Stimulated activated memory B cell treated with anti-CD40 and anti-IgM and Interleukin-4, amounts not matched to agents 10 μg/mL and 1 μg/mL and 100 μg/mL, for 72 hours (primary cell): ENCODE results near the gene MTA1.

Experiments
- ATAC-seq: fragments of 150-1000 bp; cut with Tn5 transposase; 2 replicates; pipeline ENCODE4 v1.10.0; 2021
- H3K27ac Mint-ChIP-seq: one replicate; pipeline ENCODE4 v1.8.0; 2022; ENCODE audit warnings: mild to moderate bottlenecking, mixed read lengths
- H3K27me3 Mint-ChIP-seq: one replicate; pipeline ENCODE4 v1.8.0; 2022; ENCODE audit warnings: mixed read lengths
- H3K36me3 Mint-ChIP-seq: one replicate; pipeline ENCODE4 v1.8.0; 2022; ENCODE audit warnings: mixed read lengths
- H3K4me1 Mint-ChIP-seq: one replicate; pipeline ENCODE4 v1.8.0; 2022; ENCODE audit warnings: mixed read lengths
- H3K4me3 Mint-ChIP-seq: one replicate; pipeline ENCODE4 v1.8.0; 2022; ENCODE audit warnings: mild to moderate bottlenecking, moderate library complexity, mixed read lengths
- H3K9me3 Mint-ChIP-seq: one replicate; pipeline ENCODE4 v1.8.0; 2022; ENCODE audit warnings: mixed read lengths

Gene MTA1

DNA sequence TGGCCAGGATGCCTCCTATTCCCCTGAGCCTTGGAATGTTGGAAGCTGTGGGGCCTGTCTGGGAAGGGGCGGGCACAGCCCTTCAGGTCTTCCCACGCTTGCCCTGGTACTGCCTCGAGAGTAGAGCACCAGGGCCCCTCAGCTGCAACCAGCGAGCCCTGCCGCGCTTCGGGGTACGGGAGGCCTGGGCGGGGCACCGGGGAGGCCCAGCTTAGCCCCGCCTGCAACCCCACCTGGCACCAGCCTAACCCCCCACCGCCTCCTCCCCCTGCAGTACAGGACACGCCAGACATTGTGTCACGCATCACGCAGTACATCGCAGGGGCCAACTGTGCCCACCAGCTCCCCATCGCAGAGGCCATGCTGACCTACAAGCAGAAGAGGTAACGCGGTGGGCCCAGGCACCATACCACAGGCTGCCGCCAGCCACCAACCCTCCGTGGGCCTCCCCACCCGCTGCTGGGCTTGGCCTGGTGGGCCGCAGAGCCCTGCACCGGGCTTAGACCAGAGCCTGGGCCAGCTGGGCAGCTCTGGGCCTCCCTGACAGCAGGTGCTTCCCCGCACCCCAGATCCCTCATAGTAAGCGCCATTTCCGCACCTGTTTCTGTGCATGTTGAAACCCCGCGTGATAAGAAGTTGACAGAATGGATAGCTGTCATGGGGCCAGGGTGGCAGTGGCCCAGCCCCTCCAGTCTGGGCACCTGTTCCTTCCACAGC is 34.9 kb upstream of the MTA1 start:
- Mint-ChIP-seq H3K4me3 (no peak overlapping the region), H3K9me3 (no peaks in the 10 kb centered on the region), H3K27me3 (no peaks in the 10 kb centered on the region), H3K27ac (no peak overlapping the region), H3K36me3 (peaks cover 17% of the 10 kb centered on the region), H3K4me1 (peaks cover 6% of the 10 kb centered on the region)
- no peak for ATAC-seq

DNA sequence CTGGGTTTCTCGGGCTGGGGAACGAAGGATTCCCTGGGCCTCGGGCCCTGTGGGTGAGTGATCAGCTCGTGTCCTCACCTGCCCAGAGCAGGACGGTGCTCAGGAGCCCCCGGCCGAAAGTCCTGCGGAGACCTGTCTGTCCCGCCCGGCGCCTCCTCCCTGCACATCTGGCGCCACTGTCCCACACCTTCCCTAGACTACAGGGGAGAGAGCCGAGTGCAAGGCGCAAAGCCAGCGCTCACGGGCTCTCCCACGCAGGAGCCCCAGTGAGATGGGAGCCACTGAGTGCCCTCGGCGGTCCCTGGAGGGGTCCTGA is 34.3 kb upstream of the MTA1 start:
- no peaks in the 10 kb centered on the region for H3K27me3 Mint-ChIP-seq
- ATAC-seq: no peak
- H3K27ac Mint-ChIP-seq: no peak overlapping the region

DNA sequence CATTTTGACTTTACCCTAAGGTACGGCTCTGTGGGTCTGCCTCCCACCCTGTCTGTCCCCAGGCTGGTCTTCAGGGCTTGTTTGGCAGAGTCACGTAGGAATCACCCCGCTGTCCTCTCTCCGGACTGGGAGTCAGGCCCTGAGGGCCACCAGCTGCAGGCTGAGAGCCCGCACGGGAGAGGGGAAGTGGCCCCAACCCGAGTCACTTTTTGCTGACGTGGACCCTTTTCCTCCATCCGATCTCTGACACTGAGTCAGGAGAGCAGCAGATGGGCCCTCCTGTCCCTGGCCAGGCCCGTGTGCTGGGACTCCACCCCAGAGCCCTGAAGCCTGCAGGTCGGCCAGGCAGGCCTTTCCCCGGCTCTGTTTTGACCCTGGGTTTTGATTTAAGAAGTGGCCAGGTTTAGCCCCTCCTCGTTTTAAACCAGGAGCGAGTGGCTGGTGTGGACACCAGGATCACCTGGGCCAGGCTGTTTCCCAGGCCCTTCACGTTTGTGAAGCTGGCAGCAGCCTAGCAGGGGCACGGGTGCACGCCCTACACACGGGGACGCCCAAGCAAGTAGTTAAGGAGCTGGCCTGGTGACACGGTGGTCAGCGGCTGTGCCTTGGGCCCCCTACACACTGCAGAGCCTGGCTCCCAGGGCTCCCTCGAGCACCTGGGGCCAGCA is 33.8 kb upstream of the MTA1 start:
- no peak overlapping the region for H3K4me3 Mint-ChIP-seq
- H3K4me1 Mint-ChIP-seq: peaks cover 15% of the 10 kb centered on the region
- no peak overlapping the region for H3K27ac Mint-ChIP-seq
- H3K9me3 Mint-ChIP-seq: no peaks in the 10 kb centered on the region
- H3K27me3 Mint-ChIP-seq: no peaks in the 10 kb centered on the region
- ATAC-seq: no peak
- H3K36me3 Mint-ChIP-seq: peaks cover 17% of the 10 kb centered on the region

More for the DNA sequence above, 34.3 kb upstream of the MTA1 start:
- Mint-ChIP-seq H3K4me1 (peaks cover 11% of the 10 kb centered on the region), H3K36me3 (peaks cover 17% of the 10 kb centered on the region), H3K9me3 (no peaks in the 10 kb centered on the region), H3K4me3 (no peak overlapping the region)

- H3K9me3 Mint-ChIP-seq: no peaks in the 10 kb centered on the region
- H3K36me3 Mint-ChIP-seq: peaks cover 17% of the 10 kb centered on the region
- no peak overlapping the region for H3K4me3 Mint-ChIP-seq
- no peak for ATAC-seq
- H3K27ac Mint-ChIP-seq: no peak overlapping the region
- H3K4me1 Mint-ChIP-seq: peaks cover 15% of the 10 kb centered on the region
- H3K27me3 Mint-ChIP-seq: no peaks in the 10 kb centered on the region
These were observed 32.8 kb upstream of the MTA1 start for GRCh38 chr14:105386581-105387529.

GRCh38 chr14:105387530-105387922 is 32.1 kb upstream of the MTA1 start:
- peaks cover 15% of the 10 kb centered on the region for H3K36me3 Mint-ChIP-seq
- no peaks in the 10 kb centered on the region for H3K9me3 Mint-ChIP-seq
- no peak for ATAC-seq
- no peaks in the 10 kb centered on the region for H3K27me3 Mint-ChIP-seq
- H3K4me1 Mint-ChIP-seq: peaks cover 15% of the 10 kb centered on the region
- H3K27ac Mint-ChIP-seq: no peak overlapping the region
- H3K4me3 Mint-ChIP-seq: no peak overlapping the region

DNA sequence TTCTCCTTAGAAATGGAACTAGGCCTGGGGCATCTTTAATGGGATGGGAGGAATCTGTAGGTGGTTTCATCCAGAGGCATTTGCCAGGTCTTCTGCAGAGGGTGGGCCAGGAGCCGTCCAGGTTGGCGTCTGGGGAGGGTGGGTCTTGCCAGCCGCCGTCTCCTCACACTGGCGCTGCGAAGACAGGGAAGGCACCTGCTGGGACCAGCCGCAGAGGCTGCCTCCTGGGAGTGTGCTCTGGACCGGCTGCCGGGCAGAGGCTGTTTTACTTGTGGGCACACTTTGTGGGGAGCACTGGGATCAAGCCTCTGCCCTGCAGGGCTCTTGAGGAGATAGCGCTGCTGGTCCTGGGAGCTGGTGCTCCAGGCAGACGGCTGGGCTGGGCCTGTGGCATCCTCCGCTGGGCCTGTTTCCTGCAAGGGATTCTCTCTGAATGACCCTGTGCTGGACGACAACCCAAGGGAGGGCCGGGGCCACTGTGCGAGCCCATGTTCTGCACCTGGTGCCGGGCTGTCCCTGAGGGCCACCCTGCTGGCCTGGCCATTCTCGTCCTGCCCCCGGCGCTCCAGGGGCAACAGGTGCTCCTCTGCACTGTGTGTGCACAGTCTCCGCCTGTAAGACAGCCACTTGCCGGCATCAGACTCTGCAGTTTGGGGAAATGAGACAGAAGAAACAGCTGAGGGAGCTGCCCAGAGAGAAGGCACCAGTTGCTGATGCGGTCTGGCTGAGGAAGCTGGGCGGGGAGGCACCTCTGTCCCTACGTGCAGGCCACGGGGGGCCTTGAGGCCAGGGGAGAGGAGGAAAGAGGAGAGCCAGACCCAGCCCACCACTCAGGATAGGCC is 31.3 kb upstream of the MTA1 start:
- Mint-ChIP-seq H3K27ac (no peak overlapping the region), H3K27me3 (no peaks in the 10 kb centered on the region), H3K36me3 (peaks cover 7% of the 10 kb centered on the region), H3K9me3 (no peaks in the 10 kb centered on the region), H3K4me1 (peaks cover 15% of the 10 kb centered on the region), H3K4me3 (no peak overlapping the region)
- ATAC-seq: no peak

DNA sequence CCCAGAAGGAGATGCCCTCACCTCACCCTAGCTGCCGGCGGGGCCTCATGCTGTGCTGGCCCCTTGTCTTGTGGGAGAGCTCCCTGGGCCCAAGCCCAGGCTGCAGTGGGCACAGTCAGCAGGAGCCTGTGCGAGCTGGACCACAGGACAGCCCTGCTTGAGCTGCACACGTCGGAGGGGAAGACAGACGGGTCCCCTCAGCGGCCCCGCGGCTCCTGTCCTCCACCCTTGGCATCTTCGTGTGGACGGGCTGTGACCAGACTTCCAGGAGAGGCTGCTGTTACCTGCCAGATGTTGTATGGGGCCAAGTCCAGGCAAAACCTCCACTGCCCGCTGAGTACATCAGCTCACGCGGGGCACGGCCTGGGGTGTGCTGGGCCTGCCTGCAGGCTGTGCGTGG is 30.7 kb upstream of the MTA1 start:
- H3K4me3 Mint-ChIP-seq: no peak overlapping the region
- ATAC-seq: no peak
- peaks cover 15% of the 10 kb centered on the region for H3K4me1 Mint-ChIP-seq
- H3K27ac Mint-ChIP-seq: no peak overlapping the region
- H3K27me3 Mint-ChIP-seq: no peaks in the 10 kb centered on the region
- H3K9me3 Mint-ChIP-seq: no peaks in the 10 kb centered on the region
- H3K36me3 Mint-ChIP-seq: peaks cover under 1% of the 10 kb centered on the region

DNA sequence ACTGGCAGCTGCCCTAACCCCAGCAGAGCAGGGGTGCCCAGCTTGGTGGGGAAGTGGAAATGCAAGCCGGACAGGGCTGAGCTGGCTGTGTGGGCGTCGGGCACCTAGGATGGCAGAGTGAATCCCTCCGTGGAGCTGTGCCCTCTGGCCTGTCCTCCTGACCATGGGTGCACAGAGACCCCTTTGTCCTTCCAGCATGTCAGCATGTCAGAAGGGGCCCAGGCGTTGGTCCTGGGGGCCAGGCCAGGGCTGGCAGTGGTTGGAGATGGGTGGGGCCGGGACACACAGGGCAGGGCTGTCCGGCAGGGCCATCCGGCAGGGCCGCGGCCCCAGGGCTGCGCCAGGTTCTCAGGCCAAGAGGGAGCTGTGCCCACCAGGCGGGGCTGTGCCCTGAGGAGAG is 30.1 kb upstream of the MTA1 start:
- H3K36me3 Mint-ChIP-seq: no peaks in the 10 kb centered on the region
- H3K27ac Mint-ChIP-seq: no peak overlapping the region
- no peaks in the 10 kb centered on the region for H3K27me3 Mint-ChIP-seq
- no peak for ATAC-seq
- no peaks in the 10 kb centered on the region for H3K9me3 Mint-ChIP-seq
- H3K4me3 Mint-ChIP-seq: no peak overlapping the region
- peaks cover 15% of the 10 kb centered on the region for H3K4me1 Mint-ChIP-seq

DNA sequence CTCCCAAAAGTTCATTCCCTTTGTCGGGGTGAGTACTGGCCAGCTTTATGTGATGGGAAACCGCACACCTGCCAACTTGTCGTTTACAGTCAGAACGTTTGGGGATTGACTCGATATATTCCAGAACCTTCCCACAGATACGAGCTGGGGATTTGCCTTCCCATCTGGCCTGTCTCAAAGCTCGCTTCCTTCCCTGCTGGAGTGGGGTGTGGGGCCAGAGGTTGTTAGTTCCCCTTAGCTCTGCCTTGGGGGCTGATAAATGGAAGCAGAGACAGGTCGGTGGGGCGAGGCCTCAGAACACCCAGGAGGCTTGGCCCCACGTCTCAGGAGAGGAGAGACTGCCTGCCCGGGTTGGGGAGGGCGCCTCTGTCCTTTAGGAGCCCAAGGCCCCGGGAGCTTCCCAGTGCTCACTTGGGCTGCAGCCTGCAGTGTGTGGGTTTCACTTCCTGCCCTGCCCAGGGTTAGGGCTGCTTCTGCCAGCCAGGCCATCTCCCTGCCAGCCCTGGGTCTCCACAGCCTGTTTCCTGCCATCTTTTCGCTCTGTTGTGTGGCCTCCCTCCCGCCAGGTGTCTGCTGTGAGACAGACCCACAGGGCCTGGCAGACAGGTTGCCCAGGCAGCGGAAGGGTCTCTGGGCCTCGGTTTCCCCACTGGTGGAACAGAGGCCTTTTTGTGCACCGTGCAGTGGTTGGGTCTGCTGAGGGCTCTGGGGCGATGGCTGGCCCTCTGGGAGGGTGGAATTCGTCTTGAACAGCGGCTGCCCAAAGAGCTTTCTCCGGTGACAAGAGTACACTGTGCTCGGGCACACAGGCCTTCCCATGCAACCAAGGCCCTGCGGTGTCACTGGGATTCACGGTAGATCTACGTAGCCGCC is 29.4 kb upstream of the MTA1 start:
- Mint-ChIP-seq H3K9me3 (no peaks in the 10 kb centered on the region), H3K27me3 (no peaks in the 10 kb centered on the region), H3K4me1 (peaks cover 15% of the 10 kb centered on the region), H3K27ac (peak overlapping the region; percentile 47), H3K36me3 (no peaks in the 10 kb centered on the region), H3K4me3 (no peak overlapping the region)
- peak; percentile 35 for ATAC-seq

DNA sequence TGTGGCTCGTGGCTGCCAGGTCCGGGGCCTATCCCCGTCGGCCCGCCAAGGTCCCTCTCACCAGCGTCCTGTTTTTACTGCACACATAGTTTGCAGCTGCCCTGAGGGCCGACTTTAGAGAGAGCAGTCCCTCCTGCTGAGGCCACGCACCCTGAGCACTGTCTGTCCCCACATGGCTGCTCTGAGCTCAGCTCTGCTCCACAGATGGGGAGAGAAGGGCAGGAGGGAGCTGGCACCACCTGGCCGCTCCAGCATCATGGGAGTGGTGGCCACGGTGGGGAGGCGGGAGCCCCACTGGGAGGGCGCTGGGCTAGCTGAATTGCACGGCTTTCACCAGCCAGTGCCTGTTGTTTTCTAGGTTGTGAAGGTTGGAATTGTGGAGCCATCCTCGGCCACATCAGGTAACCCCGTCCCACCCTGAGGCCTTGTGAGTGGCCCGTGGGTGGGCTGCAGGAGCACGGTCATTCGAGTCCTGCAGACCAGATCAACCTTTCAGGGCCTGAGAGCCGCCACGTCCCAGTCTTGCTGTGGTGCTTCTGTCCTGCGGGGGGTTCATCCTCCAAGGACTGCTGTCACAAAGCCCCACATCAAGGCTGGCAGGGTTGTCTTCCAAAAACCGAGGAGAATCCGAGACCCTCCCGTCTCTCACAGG is 28.7 kb upstream of the MTA1 start:
- H3K4me3 Mint-ChIP-seq: no peak overlapping the region
- H3K4me1 Mint-ChIP-seq: peaks cover 15% of the 10 kb centered on the region
- no peaks in the 10 kb centered on the region for H3K36me3 Mint-ChIP-seq
- no peak for ATAC-seq
- no peaks in the 10 kb centered on the region for H3K9me3 Mint-ChIP-seq
- H3K27ac Mint-ChIP-seq: no peak overlapping the region
- no peaks in the 10 kb centered on the region for H3K27me3 Mint-ChIP-seq

DNA sequence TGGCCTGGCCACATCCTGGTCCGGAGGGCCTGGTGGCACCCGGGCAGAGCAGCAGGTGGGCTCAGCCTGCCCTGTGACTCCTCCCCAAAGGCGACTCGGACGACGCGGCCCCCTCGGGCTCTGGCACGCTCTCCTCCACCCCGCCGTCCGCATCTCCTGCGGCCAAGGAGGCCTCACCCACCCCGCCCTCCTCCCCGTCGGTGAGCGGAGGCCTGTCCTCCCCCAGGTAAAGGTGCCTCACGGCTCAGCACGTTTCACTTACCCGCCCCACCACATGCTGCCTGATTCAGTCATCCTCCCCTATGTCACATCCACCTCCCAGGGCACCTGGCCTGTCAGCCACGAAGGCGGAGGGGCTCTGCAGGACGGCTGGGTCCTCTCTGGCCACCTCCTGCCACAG is 28.1 kb upstream of the MTA1 start:
- no peak overlapping the region for H3K27ac Mint-ChIP-seq
- no peaks in the 10 kb centered on the region for H3K9me3 Mint-ChIP-seq
- ATAC-seq: no peak
- H3K36me3 Mint-ChIP-seq: no peaks in the 10 kb centered on the region
- H3K27me3 Mint-ChIP-seq: no peaks in the 10 kb centered on the region
- no peak overlapping the region for H3K4me3 Mint-ChIP-seq
- H3K4me1 Mint-ChIP-seq: peaks cover 15% of the 10 kb centered on the region

DNA sequence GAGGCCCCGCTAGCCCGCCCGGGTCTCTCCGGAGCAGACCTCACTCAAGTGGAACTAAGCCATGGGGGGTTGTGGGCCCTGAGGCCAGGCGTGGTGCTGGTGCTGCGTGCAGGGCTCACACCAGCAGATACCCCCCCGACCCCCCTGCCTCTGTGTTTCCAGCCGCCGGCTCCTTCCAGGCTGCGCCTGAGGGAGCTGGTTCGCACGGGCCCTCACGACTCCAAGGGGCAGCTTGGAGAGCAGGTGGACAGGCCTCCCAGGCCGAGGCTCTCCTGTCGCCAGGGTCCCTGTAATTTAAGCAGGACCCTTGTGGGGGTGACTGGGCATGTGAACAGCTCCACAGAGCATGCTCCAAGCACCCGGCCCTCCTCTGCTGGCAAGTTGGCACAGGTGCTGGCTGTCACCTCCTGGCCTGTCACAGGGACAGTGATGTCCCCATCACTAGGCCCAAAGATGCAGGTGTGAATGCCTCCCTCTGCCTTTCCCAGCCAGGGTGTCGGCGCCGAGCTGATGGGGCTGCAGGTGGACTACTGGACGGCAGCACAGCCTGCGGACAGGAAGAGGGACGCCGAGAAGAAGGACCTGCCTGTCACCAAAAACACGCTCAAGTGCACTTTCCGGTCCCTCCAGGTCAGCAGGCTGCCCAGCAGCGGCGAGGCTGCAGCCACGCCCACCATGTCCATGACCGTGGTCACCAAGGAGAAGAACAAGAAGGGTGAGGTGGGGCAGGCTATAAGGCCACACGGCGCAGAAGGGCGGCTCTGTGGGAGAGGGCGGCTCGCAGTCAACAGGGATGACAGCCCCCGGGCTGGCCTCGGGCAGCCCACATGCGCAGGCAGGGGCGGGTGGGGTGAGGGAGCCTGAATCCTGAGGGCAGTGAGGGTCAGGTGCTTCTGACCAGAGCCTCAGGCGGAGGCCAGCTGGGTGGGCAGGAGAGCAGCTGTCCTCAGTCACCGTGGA is 27.2 kb upstream of the MTA1 start:
- H3K4me1 Mint-ChIP-seq: peaks cover 15% of the 10 kb centered on the region
- H3K36me3 Mint-ChIP-seq: no peaks in the 10 kb centered on the region
- ATAC-seq: no peak
- H3K9me3 Mint-ChIP-seq: no peaks in the 10 kb centered on the region
- H3K4me3 Mint-ChIP-seq: no peak overlapping the region
- no peaks in the 10 kb centered on the region for H3K27me3 Mint-ChIP-seq
- no peak overlapping the region for H3K27ac Mint-ChIP-seq

DNA sequence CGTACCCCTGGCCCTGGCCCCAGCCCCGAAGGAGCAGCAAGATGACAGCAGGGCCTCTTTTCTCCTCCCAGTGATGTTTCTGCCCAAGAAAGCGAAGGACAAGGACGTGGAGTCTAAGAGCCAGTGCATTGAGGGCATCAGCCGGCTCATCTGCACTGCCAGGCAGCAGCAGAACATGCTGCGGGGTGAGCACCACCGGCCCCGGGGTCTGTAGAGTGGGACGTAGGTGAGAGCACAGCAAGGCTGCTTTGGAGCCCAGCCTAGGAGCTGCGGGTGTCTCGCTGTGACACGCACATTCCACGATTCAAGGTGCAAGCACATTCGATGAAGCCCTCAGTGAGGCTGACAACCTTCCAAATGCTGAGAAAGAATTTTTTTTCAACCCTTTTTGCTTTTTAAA is 26.5 kb upstream of the MTA1 start:
- peaks cover 15% of the 10 kb centered on the region for H3K4me1 Mint-ChIP-seq
- H3K4me3 Mint-ChIP-seq: no peak overlapping the region
- no peaks in the 10 kb centered on the region for H3K9me3 Mint-ChIP-seq
- ATAC-seq: no peak
- H3K27ac Mint-ChIP-seq: no peak overlapping the region
- H3K36me3 Mint-ChIP-seq: no peaks in the 10 kb centered on the region
- no peaks in the 10 kb centered on the region for H3K27me3 Mint-ChIP-seq
